HCT116 (cell line): ENCODE measurements around the gene PRPF8.

Experiments used
- CTCF ChIP-seq, 3 experiments: fragments of 200-600 bp in 1 of 3; sonication (generic) in 1 of 3; IDR thresholded peaks in 2 of 3; conservative IDR thresholded peaks in 1 of 3; 2 replicates each; pipeline ENCODE4 v1.5.1; 2012 to 2017; ENCODE audit warnings: low read depth in 2 of 3, low read length in 2 of 3, antibody characterized with exemption in 1 of 3, borderline replicate concordance in 1 of 3, control low read depth in 1 of 3, mild to moderate bottlenecking in 1 of 3, mixed read lengths in 1 of 3, mixed run types in 1 of 3, moderate library complexity in 1 of 3; ENCODE audit not compliant: insufficient read depth in 1 of 3
- EZH2 ChIP-seq: fragments of 200-600 bp; sonication (generic); IDR thresholded peaks from 2 replicates; pipeline ENCODE4 v1.6.1; 2017; ENCODE audit warnings: antibody characterized with exemption, mixed run types
- REST ChIP-seq: IDR thresholded peaks from 2 replicates; pipeline ENCODE4 v1.6.1; 2012; ENCODE audit warnings: low read depth

DNA sequence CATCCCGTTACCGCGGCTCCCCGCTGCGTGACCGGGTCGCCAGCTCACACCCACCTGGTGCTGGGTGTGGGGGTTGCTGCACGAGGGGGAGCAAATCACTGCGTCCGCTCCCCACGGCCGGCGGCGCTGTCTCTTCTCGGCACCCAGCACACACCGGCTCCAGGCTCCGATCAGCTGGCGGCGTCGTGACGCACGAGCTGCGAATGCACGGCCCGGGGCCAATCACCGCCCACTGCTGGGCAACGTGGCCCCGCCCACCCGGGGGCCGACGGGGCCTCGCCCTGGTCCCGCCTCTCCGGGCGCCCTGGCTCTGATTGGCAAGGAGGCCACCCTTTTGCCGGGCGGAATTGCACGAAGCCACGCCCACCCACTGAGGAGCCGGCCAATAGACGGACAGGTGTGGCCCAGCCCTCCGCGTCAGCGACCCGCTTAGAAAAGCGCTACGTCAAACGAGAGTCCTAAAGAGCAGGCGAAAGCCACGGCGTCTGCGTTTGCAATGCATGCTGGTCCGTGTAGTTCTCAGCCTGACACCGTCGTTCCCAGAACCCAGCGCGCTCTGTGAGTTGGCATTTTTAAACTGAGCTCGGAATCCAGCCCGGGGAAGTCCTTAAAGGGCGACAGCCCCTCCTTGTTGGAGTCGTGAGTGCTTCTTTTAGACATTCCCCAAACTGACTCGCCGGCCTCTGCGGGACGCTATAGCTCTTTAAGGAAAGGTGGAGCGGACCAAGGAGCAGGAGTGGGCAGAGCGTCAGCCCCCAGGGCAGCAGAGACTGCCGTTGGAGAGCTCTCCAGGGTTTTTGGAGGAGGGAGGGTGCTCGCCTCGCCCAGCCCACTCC, 31.6 kb upstream of the PRPF8 start:
- no peak for TF ChIP-seq REST
- no peak for TF ChIP-seq EZH2
- TF ChIP-seq CTCF (IDR thresholded peaks at IDR 0.05 in 2 of 3, conservative IDR thresholded peaks at IDR 0.05 in 1 of 3; ENCODE audit: borderline replicate concordance in 1 of 3, insufficient read depth in 1 of 3, low read depth in 2 of 3, low read length in 2 of 3) = no peak
